Stimulated activated CD8-positive, alpha-beta memory T cell treated with anti-CD3 and anti-CD28 coated beads, Interleukin-12 subunit alpha, Interleukin-12 subunit beta, amount 100 ng/mL, for 24 hours (primary cell): ENCODE data around the gene RAB15.
"Not testable (repeated sequence)": the region's sequence is repeated elsewhere in the genome, so short reads cannot be mapped to it uniquely, and the experiment has no call there.

ENCODE experiments used
- DNase-seq: peaks from one replicate; pipeline ENCODE4 v3.0.0-alpha.2; 2020; ENCODE audit errors: extremely low read depth

RAB15 gene

GRCh38 chr14:64937821-64938193, 34.3 kb downstream of the RAB15 start:
- DNase-seq, result no peak

DNA sequence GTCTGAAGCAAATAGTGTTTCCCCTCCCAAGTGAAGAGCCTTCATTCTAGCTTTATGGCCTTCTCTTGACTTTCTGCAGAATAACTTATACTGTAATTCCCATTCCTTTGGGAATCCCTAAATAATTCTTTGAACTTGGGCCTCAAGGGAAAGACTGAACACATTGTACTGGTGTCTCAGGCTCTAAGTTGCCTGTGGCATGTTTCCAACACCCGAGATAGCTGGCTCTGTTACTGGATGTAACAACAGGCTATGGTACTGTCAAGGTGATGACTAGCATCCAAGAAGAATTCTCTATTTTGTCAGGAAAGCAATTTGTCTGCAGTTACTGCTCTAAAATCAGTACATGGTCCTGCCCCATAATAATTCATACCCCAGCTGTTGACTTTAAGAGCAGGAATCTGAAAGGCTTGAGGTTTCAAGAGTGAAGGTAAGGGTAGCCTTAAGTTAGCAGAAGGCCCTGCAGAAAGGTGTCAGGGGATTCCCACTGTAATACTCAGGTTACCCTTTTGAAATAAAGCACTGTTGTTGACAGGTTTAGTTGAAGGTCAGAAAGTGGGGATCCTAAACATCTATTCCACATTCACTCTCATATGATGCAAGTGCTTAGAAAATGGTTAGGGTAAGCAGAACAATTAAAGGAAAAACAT, 34.8 kb downstream of the RAB15 start:
- no peak for DNase-seq

DNA sequence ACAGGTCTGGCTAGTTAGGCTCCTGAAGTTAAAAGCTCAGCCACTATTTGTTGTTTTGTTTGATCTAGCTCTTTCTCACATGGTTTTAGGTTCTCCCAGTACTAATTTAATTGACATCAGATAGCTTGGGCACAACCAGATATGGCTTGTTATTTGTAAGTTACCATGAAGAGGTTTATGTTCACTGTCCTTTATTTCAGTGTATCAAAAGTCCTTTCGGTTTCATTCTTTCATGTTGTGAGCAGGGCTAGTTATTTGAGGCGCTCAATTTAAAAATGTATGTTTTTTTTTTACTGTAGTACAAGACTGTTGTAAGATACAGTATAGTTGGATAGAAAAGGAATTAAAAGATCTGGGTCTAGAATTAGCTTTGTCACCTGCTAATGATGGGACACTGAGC, 36.6 kb downstream of the RAB15 start:
- no peak for DNase-seq

DNA sequence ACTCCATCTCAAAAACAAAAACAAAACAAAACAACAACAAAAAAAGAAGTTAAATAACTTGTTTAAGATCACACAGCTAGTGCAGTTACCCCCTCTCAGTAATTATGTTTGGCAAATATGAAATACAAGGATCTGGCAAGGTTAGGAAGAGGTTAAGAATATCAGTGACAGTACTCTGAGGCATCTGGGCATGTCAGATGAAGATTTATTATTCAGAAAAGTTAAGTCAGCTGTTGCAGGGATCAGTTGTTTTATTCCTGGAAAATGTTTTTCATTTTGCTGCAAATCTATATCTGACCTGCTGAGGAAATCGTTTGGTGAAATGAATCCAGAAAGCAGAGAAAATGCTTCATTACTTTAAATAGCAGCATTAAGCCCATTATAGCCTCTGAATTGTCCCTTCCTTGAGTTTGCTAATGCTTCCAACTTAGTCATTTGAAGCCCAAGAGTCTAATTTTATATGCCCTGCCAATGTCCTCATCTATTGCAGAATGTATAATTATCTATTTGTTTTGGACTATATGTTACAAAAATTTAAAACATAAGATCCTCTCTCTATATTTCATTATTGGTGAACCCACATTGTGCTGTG, 37.7 kb downstream of the RAB15 start:
- no peak for DNase-seq

DNA sequence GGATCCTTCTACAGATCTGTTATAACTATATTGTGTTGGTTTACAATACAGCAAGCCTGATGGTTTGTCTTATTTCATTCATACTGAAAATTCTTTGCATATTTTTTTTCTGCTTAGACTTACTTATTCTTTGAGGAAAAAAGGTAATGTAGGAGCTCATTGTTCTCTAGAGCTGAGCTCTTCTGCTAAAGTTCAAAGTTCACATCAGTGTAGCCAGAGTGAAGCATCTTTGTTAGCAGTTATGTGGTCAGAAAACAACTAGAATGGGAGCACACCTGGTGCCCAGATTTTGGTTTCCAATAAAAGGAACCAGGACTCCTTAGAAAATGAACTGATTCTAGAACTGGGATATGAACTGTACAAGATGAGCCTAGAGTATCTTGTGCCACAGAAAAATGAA, 39.9 kb downstream of the RAB15 start:
- no peak for DNase-seq

DNA sequence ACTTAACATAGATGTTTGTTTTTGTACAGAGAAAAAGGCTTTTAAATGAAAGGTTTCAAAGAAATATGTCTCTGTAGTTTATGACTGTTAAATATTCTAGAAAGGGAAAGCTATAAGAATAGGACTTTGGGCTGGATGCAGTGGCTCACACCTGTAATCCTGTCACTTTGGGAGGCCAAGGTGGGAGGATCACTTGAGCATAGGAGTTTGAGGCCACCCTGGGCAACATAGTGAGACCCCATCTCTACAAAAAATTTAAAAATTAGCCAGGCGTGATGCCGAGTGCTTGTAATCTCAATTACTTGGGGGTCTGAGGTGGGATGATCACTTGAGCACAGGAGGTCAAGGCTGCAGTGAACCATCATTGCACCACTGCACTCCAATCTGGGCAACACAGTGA, 41.0 kb downstream of the RAB15 start:
- no peak for DNase-seq

GRCh38 chr14:64930085-64930843, 41.9 kb downstream of the RAB15 start:
- DNase-seq, result no peak

GRCh38 chr14:64929014-64929359, 43.1 kb downstream of the RAB15 start:
- no peak for DNase-seq

DNA sequence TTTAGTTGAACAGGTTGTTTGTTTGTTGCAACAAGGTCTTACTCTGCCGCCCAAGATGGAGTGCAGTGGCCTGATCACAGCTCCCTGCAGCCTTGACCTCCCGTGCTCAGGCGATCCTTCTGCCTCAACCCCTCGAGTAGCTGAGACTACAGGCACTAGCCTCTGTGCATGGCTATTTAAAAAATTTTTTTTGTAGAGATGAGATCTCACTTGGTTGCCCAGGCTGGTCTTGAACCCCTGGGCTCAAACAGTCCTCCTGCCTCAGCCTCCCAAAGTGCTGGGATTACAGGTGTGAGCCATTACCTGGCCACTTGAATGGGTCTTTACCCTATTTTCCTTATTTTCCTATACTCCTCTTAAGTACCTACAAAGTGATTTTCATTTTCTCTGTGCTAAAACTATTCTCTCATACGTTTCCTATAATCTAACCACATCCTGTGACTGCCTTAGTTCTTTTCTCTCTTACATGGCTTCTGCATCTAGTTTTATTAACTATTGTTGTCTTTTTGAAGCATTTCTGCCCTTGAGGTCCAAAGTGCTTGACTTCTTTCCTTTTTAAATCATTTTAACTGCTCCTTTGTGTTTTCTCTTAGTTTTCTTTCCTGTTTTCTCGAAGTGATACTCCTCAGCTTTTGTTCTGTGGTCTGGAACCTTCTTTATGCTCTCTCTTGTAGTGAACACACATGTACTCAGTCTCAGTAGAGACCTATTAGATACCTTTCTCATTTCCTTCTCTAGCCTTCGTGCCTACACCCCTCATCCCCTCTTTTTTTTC, 43.7 kb downstream of the RAB15 start:
- DNase-seq, result no peak

DNA sequence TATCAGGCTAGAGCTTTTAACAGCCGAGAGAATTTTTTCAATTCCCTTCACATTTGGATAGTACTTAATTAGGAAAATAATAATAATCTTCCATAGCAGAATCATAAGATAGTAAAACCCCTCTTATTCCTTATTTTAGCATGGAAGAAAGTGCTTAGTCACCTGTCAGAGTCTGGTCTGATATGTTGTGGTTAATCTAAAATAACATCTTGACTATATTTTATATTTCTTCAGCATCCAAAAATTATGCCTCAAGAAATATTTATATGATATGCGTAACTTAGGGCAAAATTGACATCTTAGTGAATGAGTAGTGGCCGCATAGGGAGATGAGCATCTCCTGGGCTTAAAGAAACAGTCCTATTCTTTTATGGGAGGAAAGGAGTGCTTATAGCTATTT, 45.1 kb downstream of the RAB15 start:
- no peak for DNase-seq

- DNase-seq, result no peak
Measured at GRCh38 chr14:64926398-64926995, 45.6 kb downstream of the RAB15 start.

- DNase-seq, result no peak
Measured at GRCh38 chr14:64923015-64923414, 49.1 kb downstream of the RAB15 start.

DNA sequence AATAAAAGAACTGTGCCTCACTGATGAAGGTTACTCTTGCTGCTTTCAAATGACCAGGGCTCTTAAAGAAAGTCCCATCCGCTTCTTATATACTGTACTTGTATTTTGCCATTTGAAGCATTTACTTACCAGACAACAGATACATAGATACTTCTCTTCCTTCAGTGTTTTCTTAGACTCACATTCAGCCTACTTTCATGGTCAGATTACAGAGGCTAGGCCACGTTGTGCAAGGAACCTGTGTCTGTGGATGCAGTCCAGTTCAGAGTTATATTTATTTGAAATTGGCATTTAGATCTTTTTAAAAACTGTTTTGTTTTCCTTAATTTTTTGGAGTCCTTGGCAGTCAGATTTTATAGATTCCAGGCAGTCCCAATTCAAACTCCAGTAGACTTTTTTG, 51.7 kb downstream of the RAB15 start:
- DNase-seq, result no peak

GRCh38 chr14:64919618-64920017, 52.5 kb downstream of the RAB15 start:
- no peak for DNase-seq

GRCh38 chr14:64919215-64919614, 52.9 kb downstream of the RAB15 start:
- no peak for DNase-seq

- no peak for DNase-seq
Measured at GRCh38 chr14:64918216-64918615, 53.9 kb downstream of the RAB15 start.

GRCh38 chr14:64915797-64916196, 56.3 kb downstream of the RAB15 start:
- no peak for DNase-seq

DNA sequence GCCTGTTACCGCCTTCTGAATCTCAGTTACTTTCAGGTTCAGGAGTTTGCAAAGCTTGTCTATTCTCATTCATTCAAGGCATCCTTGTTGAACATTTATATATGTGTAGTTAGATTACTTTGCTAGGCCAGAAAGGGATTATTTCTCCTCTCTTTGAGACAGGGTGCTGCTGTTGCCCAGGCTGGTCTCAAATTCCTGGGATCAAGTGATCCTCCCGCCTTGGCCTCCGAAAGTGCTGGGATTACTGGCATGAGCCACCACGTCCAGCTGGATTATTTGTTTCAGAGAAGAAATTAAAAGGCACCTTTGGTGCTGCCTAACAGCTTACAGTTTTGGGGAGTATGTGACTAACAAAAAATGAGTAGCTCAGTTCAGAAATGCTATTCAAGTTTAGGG, 57.1 kb downstream of the RAB15 start:
- no peak for DNase-seq

- DNase-seq, result peak; percentile 88
Measured at GRCh38 chr14:64914237-64915028, 57.7 kb downstream of the RAB15 start, which contains the start of gene CHURC1. Gene CHURC1, plus strand, starts transcription at chr14:64914455. Its CDS starts 41 bp downstream, at chr14:64914496.

DNA sequence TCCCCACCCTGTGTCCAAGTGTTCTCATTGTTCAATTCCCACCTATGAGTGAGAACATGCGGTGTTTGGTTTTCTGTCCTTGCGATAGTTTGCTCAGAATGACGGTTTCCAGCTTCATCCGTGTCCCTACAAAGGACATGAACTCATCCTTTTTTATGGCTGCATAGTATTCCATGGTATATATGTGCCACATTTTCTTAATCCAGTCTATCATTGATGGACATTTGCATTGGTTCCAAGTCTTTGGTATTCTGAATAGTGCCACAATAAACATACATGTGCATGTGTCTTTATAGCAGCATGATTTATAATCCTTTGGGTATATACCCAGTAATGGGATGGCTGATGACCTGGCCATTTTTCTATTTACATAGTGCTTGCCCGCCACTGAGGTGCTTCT, 58.7 kb downstream of the RAB15 start:
- not testable (repeated sequence) for DNase-seq

DNA sequence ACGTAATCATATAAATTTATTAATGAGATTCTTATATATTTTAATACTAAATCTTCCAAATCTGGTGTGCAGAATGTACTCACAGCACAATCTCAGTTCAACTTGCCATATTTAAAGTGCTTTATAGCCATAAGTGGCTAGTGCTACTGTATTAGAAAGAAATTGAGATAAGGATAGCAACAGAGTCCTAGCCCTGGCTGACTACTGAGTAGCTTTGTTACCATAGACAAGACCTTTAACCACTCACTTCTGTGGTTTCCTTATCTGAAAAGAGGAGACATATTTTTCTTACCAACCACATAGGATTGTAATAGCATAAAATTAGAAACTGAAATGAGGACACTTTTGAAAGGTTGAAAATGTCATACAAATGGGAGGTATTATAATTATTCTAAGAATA, 59.9 kb downstream of the RAB15 start:
- no peak for DNase-seq
